Activated CD4-positive, alpha-beta T cell treated with anti-CD3 and anti-CD28 coated beads, Interleukin-2, amount 50 U/mL, for 48 hours (primary cell): ENCODE measurements around the gene EML6.
"Not testable (repeated sequence)": the region's sequence is repeated elsewhere in the genome, so short reads cannot be mapped to it uniquely, and the experiment has no call there.

Experiments
- DNase-seq, 2 experiments: peaks; one replicate each; pipeline ENCODE4 v3.0.0-alpha.2; 2020

EML6 gene

GRCh38 chr2:54969295-54969939, 246.0 kb downstream of the EML6 start:
- DNase-seq: no peak

- DNase-seq: no peak
Observed at GRCh38 chr2:54969940-54970338, 246.5 kb downstream of the EML6 start.

GRCh38 chr2:54975175-54975574, 251.7 kb downstream of the EML6 start:
- no peak for DNase-seq

- no peak for DNase-seq
Observed at GRCh38 chr2:54975598-54976492, 252.4 kb downstream of the EML6 start.

GRCh38 chr2:54977149-54977548, 253.7 kb downstream of the EML6 start:
- DNase-seq: no peak

GRCh38 chr2:54979321-54980044, 256.0 kb downstream of the EML6 start:
- DNase-seq: no peak

GRCh38 chr2:54981385-54981784, 257.9 kb downstream of the EML6 start:
- DNase-seq: no peak

- DNase-seq: no peak
Observed at GRCh38 chr2:54983345-54984220, 260.1 kb downstream of the EML6 start.

- no peak for DNase-seq
Observed at GRCh38 chr2:54984476-54984875, 261.0 kb downstream of the EML6 start.

GRCh38 chr2:54986264-54986663, 262.8 kb downstream of the EML6 start:
- DNase-seq: no peak

GRCh38 chr2:54988612-54989011, 265.1 kb downstream of the EML6 start:
- DNase-seq: no peak

GRCh38 chr2:54990694-54991093, 267.2 kb downstream of the EML6 start:
- not testable (repeated sequence) for DNase-seq

GRCh38 chr2:54995553-54995952, 272.1 kb downstream of the EML6 start:
- no peak for DNase-seq

GRCh38 chr2:54997826-54998225, 274.4 kb downstream of the EML6 start:
- no peak for DNase-seq

- no peak for DNase-seq
Observed at GRCh38 chr2:54999182-54999581, 275.7 kb downstream of the EML6 start.

- no peak for DNase-seq
Observed at GRCh38 chr2:55000341-55000740, 276.9 kb downstream of the EML6 start.

- DNase-seq: no peak
Observed at GRCh38 chr2:55001716-55002115, 278.3 kb downstream of the EML6 start.

GRCh38 chr2:55003706-55004639, 280.5 kb downstream of the EML6 start:
- DNase-seq: no peak

- DNase-seq: no peak
Observed at GRCh38 chr2:55006306-55006705, 282.8 kb downstream of the EML6 start.

- no peak for DNase-seq
Observed at GRCh38 chr2:55009277-55010060, 286.0 kb downstream of the EML6 start.
